Hepatocyte (in vitro differentiated cells): ENCODE measurements around the gene HYAL2.

Source experiments
- EZH2 ChIP-seq: fragments of 200-600 bp; sonication (generic); IDR thresholded peaks from 2 replicates; pipeline ENCODE4 v1.6.1; 2016; ENCODE audit warnings: antibody characterized with exemption, mild to moderate bottlenecking, borderline replicate concordance
- EZH2phosphoT487 ChIP-seq: fragments of 200-600 bp; sonication (generic); IDR thresholded peaks from one replicate; pipeline ENCODE4 v1.6.1; 2018; ENCODE audit warnings: antibody characterized with exemption, mild to moderate bottlenecking, low read depth, moderate library complexity; ENCODE audit not compliant: unreplicated experiment, severe bottlenecking
- TF ChIP-seq, protein P1 (sequence below): fragments of 200-600 bp; sonication (generic); IDR thresholded peaks from 2 replicates; pipeline ENCODE4 v1.5.1; 2016; ENCODE audit warnings: antibody characterized with exemption, mild to moderate bottlenecking; ENCODE audit not compliant: poor library complexity

DNA sequence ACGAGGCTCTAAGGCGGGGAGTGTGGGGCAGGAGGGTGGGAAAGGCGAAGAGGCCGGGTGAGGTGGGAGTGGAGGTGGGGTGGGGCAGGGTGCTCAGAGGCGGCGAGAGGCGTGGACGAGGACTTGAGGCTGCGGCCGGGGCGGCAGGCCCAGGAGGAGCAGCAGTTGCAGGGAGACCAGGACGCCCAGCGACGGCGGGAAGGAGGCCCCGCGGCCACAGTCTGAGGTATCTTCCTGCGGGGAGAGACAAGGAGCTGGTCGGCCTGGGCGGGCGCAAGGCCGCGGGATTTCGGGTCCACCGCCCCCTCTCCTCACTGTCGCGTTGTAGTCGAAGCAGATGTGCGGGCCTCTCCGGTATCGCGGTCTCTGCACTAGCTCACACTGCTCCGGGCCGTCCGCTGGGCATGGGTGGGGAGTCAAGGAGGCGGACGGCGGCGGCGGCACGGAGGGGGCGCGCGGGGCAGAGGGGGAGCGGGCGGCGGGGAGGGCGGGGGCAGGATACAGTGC, 42.1 kb upstream of the HYAL2 start:
- TF ChIP-seq EZH2 = no peak
- TF ChIP-seq, protein P1, sequence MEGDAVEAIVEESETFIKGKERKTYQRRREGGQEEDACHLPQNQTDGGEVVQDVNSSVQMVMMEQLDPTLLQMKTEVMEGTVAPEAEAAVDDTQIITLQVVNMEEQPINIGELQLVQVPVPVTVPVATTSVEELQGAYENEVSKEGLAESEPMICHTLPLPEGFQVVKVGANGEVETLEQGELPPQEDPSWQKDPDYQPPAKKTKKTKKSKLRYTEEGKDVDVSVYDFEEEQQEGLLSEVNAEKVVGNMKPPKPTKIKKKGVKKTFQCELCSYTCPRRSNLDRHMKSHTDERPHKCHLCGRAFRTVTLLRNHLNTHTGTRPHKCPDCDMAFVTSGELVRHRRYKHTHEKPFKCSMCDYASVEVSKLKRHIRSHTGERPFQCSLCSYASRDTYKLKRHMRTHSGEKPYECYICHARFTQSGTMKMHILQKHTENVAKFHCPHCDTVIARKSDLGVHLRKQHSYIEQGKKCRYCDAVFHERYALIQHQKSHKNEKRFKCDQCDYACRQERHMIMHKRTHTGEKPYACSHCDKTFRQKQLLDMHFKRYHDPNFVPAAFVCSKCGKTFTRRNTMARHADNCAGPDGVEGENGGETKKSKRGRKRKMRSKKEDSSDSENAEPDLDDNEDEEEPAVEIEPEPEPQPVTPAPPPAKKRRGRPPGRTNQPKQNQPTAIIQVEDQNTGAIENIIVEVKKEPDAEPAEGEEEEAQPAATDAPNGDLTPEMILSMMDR = no peak
- no peak for TF ChIP-seq EZH2phosphoT487
